Subcutaneous abdominal adipose tissue (tissue), 5 donors: ENCODE data around the gene ST3GAL5.

Experiments used
- H3K27ac ChIP-seq: one replicate; pipeline ENCODE4 v1.7.0; 2013; ENCODE audit warnings: low read depth, mild to moderate bottlenecking, inconsistent platforms, low read length, moderate library complexity
- H3K27me3 ChIP-seq, 5 donors: one replicate each; pipeline ENCODE4 v1.7.0; 2013; ENCODE audit warnings: low read length in 5 of 5, inconsistent platforms in 1 of 5; ENCODE audit not compliant: control insufficient read depth in 5 of 5, insufficient read depth in 4 of 5
- H3K36me3 ChIP-seq, 5 donors: one replicate each; pipeline ENCODE4 v1.7.0; 2013; ENCODE audit warnings: low read length in 5 of 5; ENCODE audit not compliant: control insufficient read depth in 5 of 5, insufficient read depth in 5 of 5
- H3K4me1 ChIP-seq, 5 donors: one replicate each; pipeline ENCODE4 v1.7.0; 2013; ENCODE audit warnings: low read length in 5 of 5, mild to moderate bottlenecking in 3 of 5, moderate library complexity in 1 of 5; ENCODE audit not compliant: control insufficient read depth in 5 of 5, insufficient read depth in 5 of 5
- H3K4me3 ChIP-seq, 5 donors: one replicate each; pipeline ENCODE4 v1.7.0; 2013; ENCODE audit warnings: low read length in 5 of 5, low read depth in 1 of 5
- H3K9ac ChIP-seq, 5 donors: one replicate each; pipeline ENCODE4 v1.7.0; 2013; ENCODE audit warnings: low read length in 5 of 5, mild to moderate bottlenecking in 4 of 5, moderate library complexity in 3 of 5
- H3K9me3 ChIP-seq, 5 donors: one replicate each; pipeline ENCODE4 v1.7.0; 2013; ENCODE audit warnings: low read length in 5 of 5; ENCODE audit not compliant: control insufficient read depth in 5 of 5
- donor health status: healthy.
- donor health status: healthy.
- donor health status: healthy.
- donor health status: healthy.
- donor health status: healthy.

Gene ST3GAL5

GRCh38 chr2:85907671-85908157, 18.9 kb upstream of the ST3GAL5 start:
- H3K27me3 ChIP-seq, result no peaks in the 10 kb centered on the region
- H3K4me3 ChIP-seq, result no peak overlapping the region
- no peak overlapping the region for H3K27ac ChIP-seq
- H3K36me3 ChIP-seq, result peaks cover 0 to 4% (median 0%) of the 10 kb centered on the region in 5 donors
- peaks cover 12 to 36% (median 28%) of the 10 kb centered on the region in 5 donors for H3K4me1 ChIP-seq
- no peaks in the 10 kb centered on the region for H3K9me3 ChIP-seq
- H3K9ac ChIP-seq, result no peak overlapping the region

GRCh38 chr2:85906748-85907147, 18.0 kb upstream of the ST3GAL5 start:
- peaks cover 12 to 33% (median 27%) of the 10 kb centered on the region in 5 donors for H3K4me1 ChIP-seq
- H3K27me3 ChIP-seq, result no peaks in the 10 kb centered on the region
- H3K36me3 ChIP-seq, result peaks cover 0 to 4% (median 0%) of the 10 kb centered on the region in 5 donors
- H3K9ac ChIP-seq, result no peak overlapping the region
- H3K9me3 ChIP-seq, result no peaks in the 10 kb centered on the region
- no peak overlapping the region for H3K27ac ChIP-seq
- no peak overlapping the region for H3K4me3 ChIP-seq

GRCh38 chr2:85905891-85906290, 17.1 kb upstream of the ST3GAL5 start:
- Histone ChIP-seq H3K36me3 (peaks cover 0 to 4% (median 0%) of the 10 kb centered on the region in 5 donors), H3K27me3 (no peaks in the 10 kb centered on the region), H3K27ac (peak overlapping the region; percentile 50), H3K4me1 (peaks cover 12 to 28% (median 22%) of the 10 kb centered on the region in 5 donors), H3K9ac (peak overlapping the region in 1 of 5 donors; percentile 21), H3K4me3 (no peak overlapping the region), H3K9me3 (no peaks in the 10 kb centered on the region)

GRCh38 chr2:85905187-85905666, 16.4 kb upstream of the ST3GAL5 start:
- Histone ChIP-seq H3K9me3 (no peaks in the 10 kb centered on the region), H3K4me3 (no peak overlapping the region), H3K27ac (peak overlapping the region; percentile 27), H3K36me3 (peaks cover 0 to 4% (median 0%) of the 10 kb centered on the region in 5 donors), H3K4me1 (peaks cover 12 to 22% (median 19%) of the 10 kb centered on the region in 5 donors), H3K27me3 (no peaks in the 10 kb centered on the region), H3K9ac (peak overlapping the region in 1 of 5 donors; percentile 28)

GRCh38 chr2:85903849-85904248, 15.1 kb upstream of the ST3GAL5 start:
- H3K36me3 ChIP-seq, result peaks cover 0 to 4% (median 0%) of the 10 kb centered on the region in 5 donors
- no peaks in the 10 kb centered on the region for H3K9me3 ChIP-seq
- no peak overlapping the region for H3K27ac ChIP-seq
- no peak overlapping the region for H3K4me3 ChIP-seq
- H3K9ac ChIP-seq, result no peak overlapping the region
- peaks cover 12 to 20% (median 20%) of the 10 kb centered on the region in 5 donors for H3K4me1 ChIP-seq
- no peaks in the 10 kb centered on the region for H3K27me3 ChIP-seq

- Histone ChIP-seq H3K4me3 (no peak overlapping the region), H3K36me3 (peaks cover 0 to 4% (median 0%) of the 10 kb centered on the region in 5 donors), H3K4me1 (peaks cover 12 to 19% (median 14%) of the 10 kb centered on the region in 5 donors), H3K9ac (no peak overlapping the region), H3K27ac (no peak overlapping the region), H3K9me3 (no peaks in the 10 kb centered on the region), H3K27me3 (no peaks in the 10 kb centered on the region)
Measured at GRCh38 chr2:85902496-85902895, 13.7 kb upstream of the ST3GAL5 start.

GRCh38 chr2:85901155-85901554, 12.4 kb upstream of the ST3GAL5 start:
- Histone ChIP-seq H3K4me1 (peaks cover 9 to 17% (median 14%) of the 10 kb centered on the region in 5 donors), H3K27ac (no peak overlapping the region), H3K4me3 (no peak overlapping the region), H3K36me3 (peaks cover 0 to 4% (median 0%) of the 10 kb centered on the region in 5 donors), H3K27me3 (no peaks in the 10 kb centered on the region), H3K9ac (no peak overlapping the region), H3K9me3 (no peaks in the 10 kb centered on the region)

- Histone ChIP-seq H3K9me3 (no peaks in the 10 kb centered on the region), H3K36me3 (peaks cover 0 to 4% (median 0%) of the 10 kb centered on the region in 5 donors), H3K27ac (no peak overlapping the region), H3K4me3 (no peak overlapping the region), H3K4me1 (peaks cover 6 to 12% (median 9%) of the 10 kb centered on the region in 5 donors), H3K9ac (no peak overlapping the region), H3K27me3 (no peaks in the 10 kb centered on the region)
Measured at GRCh38 chr2:85900366-85900765, 11.6 kb upstream of the ST3GAL5 start.

GRCh38 chr2:85899849-85900248, 11.1 kb upstream of the ST3GAL5 start:
- Histone ChIP-seq H3K9ac (no peak overlapping the region), H3K27ac (no peak overlapping the region), H3K9me3 (no peaks in the 10 kb centered on the region), H3K27me3 (no peaks in the 10 kb centered on the region), H3K4me3 (no peak overlapping the region), H3K4me1 (peaks cover under 1 to 7% (median 4%) of the 10 kb centered on the region in 5 donors), H3K36me3 (peaks cover 0 to 4% (median 0%) of the 10 kb centered on the region in 5 donors)

GRCh38 chr2:85899284-85899683, 10.5 kb upstream of the ST3GAL5 start:
- Histone ChIP-seq H3K4me3 (no peak overlapping the region), H3K27ac (no peak overlapping the region), H3K9me3 (no peaks in the 10 kb centered on the region), H3K4me1 (peaks cover 0 to 4% (median 0%) of the 10 kb centered on the region in 5 donors), H3K9ac (no peak overlapping the region), H3K27me3 (no peaks in the 10 kb centered on the region), H3K36me3 (peaks cover 0 to 4% (median 0%) of the 10 kb centered on the region in 5 donors)
